ENCODE results near the gene AMPH. TPM values are rescaled to one million over a fixed set of nuclear protein-coding genes. Genes with fewer than 3 reads are reported as not detected.
A peak's percentile ranks its signal among the peaks of the same experiment; 100 is the strongest.

The AMPH gene
- polyA plus RNA-seq, 12 donors, result 6.4 to 12.6 (median 9.5) TPM; not detected in 1

DNA sequence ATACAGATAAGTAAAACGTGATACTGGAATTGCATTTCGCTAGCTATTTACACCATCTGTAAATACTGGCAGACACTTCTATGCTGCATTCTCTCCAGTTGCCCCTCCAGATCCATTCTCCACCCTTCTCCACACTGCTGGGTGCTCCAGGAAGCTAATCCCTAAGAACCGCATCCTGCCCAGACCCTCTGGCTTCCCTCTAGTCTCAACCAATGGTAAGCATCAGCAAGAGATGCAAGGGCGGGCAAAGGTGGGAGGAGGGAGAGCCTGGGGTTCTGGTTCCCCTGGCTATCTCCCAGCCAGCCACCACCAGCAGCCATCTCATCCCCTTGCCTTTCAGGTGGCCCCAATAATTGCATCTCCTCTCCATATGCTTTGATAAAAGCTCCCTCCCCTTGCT lies 84.4 kb downstream of the AMPH start:
- DNase-seq, result no peak

DNA sequence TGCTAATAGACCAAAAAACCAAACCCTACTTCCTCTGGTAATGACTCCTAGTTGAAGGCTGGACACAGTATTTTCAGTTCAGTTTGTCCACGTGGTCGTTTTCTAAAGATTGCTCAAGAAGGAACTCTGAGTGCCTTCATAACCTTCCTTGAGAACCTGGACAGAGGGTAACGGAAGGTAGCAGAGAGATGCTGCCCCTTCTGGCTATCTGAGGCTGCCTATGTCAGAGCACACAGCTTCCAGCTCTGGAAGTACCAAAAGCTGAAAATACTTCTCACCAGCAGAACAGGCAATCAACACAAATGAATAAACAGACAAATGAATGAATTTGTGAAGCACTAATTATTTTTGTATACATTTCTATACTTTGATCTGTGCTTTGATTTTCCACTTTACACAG lies 85.2 kb downstream of the AMPH start:
- no peak for DNase-seq

DNA sequence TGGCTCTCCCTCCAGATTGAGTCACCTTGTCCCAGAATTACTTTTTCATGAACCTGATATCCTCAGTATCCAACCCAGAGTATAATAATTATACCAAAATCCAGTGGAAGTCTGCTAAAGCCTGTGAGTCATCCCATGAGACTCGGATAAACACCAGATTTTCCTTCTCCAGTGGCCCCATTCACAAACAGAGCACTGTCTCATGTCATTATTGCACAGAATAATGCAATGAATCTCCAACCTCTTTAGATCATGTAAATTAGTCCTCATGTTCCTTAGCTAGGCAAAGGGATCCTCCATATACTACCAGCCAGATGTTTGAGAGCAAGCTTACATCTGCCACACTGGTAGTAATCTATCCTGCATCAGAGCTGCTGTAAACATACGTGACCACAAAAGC lies 89.0 kb downstream of the AMPH start:
- DNase-seq, result no peak

DNA sequence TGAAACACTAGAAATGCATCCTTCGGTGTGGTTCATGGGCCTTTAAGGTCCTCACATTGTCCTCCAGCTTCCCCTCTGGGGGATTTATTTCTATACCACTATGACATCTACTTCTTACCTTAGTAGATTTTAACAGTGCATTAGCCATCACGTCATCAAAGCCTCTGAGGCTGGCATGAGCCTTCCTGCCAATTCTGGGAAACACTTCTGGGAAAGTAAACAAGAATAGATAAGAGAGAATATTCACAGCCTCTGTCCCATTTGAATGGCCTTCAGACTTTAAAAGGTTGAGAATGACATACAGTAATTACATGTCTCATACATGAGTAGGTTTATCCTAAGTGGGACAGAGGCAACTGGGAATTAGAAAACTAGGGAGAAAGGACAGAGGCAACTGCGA lies 89.7 kb downstream of the AMPH start:
- DNase-seq, result no peak

DNA sequence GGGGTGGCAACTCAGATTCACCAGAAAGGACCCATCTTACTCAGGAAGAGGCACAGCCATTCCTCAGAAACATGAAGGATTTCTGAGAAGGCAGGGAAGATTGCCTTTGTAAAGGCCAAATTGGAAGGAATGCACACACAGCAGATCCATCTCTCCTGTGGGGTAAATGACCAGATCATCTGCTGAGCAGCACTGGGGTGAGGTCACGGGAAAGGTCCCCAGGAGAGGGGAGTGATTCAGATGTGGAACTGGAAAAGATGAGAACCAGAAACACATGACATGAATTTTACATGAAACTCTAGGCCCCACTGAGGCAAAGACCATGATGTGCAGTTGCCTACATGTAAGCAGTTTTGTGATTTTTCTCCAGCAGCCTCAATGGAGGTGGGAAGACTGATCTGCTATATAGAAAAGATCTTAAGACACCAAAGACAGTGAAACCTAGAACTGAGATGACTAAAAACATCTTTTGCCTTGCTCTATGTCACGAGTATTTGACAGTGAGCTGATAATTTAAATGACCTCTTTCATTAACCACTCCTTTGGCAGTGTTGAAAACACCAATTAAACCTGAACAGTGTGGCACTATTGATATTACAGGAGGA lies 91.6 kb downstream of the AMPH start:
- DNase-seq, result no peak

DNA sequence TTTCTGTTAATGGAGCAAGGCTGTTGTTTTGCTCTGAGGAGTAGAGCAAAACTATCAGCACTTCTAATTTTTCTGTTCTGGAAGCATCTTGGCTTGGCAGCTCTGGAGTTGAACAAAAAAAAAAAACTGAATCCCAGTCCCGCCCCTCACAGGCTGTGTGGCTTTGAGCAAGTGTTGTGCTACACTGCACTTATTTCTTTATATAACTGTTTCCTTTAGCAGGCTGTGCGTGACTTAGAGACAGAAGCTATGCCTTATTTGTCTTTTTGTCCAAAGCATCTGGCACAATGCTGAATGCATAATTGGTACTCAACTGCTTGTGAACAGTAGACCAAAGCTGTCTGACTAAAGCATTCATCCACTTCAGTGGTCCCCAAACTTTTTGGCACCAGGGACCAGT lies 96.1 kb downstream of the AMPH start:
- DNase-seq, result no peak

DNA sequence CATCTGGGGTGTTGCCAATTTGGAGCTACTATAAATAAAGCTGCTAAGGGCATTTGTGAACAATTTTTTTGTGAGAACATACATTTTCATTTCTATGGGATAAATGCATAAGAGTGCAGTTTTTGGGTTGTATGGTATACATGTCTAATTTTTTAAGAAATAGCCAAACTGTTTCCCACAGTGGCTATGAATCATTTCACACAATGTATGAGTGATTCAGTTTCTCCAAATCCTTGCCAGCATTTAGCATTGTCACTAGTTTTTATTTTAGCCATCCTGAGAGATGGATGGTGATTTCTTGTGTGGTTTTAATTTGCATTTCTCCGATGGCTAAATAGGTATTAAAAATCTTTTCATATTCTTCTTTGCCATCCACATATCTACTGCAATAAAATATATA lies 105.3 kb downstream of the AMPH start:
- no peak for DNase-seq

DNA sequence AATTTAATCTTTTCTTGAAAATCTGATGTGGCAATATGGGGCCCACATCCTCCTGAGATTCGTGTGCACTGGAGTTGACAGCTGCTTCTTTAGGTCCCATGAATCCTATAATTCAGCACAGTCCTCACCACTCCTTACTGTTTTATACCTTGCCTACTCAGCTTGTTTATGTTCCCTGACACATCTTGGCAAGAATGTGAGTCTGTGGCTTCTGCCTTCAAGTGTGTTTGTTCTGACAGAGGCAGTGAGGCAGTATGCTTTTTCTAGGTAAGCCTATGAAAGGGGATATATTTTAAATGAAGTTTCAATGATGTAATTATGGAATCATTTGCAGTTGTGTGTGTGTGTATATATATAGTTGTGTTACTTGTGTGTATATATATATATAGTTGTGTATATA lies 106.4 kb downstream of the AMPH start:
- DNase-seq, result no peak

DNA sequence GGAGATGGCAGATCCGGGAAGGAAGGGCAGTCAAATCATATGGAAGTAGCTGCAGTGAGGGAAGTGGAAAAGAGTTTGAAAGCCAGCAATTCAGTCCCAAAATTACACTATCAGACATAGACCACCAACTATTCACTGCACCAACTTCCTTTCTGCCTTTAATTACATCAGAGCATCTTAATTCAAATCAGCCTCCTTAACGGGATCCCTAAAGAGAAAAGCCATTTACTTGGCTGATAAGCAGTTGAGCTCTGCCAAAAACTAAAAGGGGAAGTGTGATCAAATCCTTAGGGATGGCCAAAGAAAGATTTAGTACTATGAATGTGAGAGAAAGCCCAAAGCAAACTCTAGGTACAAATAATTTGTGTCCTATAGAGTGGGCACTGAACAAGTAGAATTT lies 110.4 kb downstream of the AMPH start:
- no peak for DNase-seq

DNA sequence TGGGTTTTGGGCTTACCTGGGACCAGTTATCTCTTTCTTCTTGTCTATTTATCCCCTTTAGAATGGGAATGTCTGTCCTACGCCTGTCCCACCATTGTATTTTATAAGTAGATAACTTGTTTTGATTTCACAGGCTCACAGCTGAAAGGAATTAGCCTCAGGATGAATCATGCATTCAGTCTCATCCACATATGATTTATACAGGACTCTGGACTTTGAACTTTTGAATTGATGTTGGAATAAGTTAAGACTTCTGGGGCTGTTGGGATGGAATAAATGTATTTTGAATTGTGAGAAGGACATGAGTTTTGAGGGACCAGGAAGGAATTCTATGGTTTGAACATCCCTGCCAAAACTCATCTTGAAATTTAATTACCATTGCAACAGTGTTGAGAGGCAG lies 112.6 kb downstream of the AMPH start:
- DNase-seq, result no peak

DNA sequence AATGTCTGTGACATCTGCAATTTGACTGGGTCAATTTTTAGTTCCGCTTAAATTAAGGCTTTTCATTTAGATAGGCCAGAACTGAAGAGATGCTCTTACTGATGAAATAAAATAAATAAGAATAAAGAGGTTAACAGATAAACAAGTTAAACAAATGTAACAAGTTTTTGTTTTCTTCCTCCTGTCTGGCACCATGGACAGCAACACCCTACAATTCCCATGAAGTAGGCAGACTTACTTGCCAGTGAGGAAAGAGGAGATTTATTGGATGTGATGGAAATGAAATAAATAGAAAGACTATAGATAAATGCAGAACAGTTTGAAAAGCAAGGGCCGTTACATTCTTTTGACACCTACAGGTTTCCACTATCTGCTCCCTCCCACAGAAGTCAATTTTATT lies 118.5 kb downstream of the AMPH start:
- peak; percentile 5 for DNase-seq

DNA sequence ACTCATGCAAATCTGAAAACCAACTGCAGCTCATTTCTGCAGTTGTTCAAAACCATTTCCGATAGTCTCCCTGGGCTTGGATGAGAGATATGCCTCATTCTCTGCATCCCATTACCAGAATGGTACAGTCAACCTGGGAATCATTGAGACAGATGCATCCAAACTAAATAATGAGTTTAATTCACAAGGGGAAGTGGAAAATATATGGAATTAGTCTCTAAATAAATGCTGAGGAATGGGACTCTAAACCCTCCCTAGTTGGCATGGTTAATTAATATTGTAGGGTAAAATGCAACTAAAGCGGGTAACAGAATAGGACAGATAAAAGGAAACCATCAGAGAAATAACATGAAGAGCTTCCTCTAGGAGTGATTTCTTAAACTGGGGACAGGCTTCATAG lies 118.9 kb downstream of the AMPH start:
- no peak for DNase-seq

DNA sequence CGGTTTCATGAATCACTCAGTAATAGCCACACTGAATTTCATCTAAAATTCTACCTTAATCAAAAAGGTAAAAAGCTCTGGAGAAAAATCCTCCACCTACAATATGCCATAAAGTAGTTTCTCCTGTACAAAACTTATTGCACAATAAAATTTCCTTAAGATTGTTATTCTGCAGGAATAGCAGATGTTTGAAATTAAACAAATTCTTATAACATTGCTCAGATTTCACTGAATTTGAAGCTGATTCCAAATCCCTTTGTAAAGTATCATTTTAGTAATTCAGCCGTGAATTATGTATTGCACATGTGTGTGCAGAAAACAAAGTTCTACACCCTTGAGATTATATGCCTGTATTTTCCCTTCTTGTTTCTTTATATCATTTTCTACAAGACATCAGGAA lies 123.8 kb downstream of the AMPH start:
- DNase-seq, result peak; percentile 12

DNA sequence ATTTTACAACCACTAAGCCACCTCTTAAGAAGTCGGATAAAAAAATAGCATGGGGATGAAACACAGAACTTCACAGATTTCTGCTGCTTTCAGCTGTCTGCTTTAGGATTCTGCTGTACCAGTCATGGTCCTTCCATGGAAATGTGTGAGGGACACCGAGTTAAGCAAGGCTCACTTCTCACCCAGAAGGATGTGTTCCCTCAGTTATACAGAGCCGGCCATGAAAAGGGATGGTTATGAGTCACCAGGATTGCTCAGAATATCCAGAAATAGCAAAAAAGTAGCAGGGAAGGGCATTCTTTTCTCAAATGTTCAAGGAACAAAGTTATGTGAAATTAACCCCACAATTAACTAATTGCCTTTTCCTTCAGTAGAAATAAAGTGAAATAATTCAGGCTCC lies 124.4 kb downstream of the AMPH start:
- DNase-seq, result no peak

DNA sequence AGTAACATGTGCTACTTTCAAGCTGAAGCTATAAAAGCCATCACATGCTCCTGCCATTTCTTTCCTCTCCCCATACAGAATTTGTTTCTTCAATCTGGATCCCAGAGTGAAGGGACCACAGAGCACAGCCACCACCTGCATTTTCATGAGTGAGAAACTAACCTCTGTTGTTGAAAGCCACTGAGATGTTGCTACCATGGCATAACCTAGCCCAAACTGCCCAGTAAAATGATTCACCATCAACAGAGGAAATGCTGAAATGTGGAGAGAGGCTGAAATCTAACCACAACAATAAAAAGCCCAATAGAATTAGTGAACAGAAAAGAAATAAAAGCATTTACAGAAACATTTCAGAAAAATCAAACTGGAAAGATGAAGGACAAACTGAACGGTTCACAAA lies 125.2 kb downstream of the AMPH start:
- DNase-seq, result no peak

DNA sequence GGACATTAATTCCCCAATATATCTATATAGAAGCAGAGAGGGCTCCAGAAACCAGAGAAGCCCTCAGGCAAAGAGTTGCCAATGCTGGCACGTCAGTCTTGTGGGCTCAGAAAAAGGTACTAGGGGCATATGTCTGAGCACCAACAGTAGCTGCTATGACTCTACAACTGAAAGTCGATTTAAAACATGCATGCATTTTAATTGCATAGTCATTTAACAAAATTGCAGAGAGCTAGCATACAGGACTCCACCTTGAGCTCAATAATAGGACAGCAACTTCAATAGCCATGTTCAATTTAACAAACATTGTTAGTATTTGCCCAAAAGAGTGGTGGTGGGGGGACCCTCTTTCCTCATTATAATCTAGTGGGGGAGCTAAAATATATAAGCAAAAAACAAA lies 126.5 kb downstream of the AMPH start:
- no peak for DNase-seq

DNA sequence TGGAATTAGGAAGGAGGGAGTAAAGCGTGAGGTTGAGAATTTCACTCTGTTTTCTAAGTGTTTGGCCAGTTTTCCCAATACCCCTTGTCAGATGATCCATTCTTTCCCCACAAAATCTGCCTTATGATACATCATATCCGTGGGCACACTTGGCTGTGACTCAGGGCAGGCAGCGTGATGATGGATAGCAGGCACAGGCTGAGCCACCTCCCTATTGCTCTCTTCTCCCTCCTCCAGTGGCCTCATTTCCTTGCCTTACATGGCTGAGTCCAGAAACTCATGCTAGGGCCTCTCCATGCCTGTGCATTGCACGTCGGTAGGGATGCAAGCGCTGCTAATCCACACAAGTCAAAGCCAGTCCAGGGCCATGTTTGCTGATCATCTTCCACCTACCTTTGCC lies 128.3 kb downstream of the AMPH start:
- DNase-seq, result no peak

DNA sequence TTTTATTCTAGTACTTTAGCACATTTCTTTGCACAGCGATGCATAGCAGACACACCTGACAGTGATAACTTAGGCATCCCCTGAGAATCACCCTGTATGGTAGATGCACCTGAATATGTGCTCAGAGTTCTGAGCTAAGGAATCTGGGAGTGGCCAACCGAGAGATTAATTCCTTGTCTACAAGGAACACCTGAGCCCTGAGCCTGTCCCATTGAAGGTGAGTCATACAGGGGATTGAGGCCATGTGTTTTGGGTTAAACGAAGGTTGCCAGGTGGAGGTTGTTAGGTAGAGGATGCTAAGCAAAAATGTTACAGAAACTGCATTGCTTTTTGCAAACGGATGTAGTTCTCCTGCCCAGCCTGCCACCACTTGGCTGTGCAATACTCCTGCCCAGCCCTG lies 128.9 kb downstream of the AMPH start:
- no peak for DNase-seq

DNA sequence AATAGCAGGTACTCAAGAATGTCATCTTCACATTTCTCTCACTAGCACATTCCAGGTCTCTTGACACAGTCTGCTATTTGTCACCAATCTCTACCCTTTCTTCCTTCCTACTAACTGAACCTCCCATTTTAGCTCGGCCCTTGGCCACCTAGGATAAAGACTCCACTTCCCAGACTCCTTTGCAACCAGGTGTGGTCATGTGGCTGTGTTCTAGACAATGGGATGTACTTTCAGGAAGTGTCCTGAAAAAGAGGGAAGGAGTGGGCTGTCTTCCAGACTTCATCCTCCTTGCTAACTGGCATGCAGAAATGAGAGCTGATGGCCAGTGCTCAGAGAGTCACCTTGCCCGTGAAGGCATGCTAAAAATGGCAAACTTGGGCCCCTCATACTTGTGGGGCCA lies 139.2 kb downstream of the AMPH start:
- DNase-seq, result no peak

DNA sequence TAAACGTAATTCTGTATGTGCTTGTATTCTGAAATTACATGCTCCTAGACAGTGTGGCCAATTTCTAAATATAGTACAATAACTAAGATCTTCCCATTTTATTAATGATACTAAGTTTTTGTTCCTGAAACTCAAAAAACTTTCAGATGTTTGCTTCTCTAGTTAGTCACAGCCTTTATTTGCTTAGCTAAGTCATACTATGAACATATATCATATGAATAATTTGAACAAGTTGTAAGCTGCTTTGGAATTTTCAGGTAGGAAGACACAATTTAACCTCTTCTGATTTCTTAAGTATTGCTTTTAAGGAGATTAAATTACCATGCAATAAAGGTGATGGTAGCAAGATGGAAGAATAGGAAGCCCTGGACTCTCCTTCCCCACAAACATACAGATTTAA lies 148.7 kb downstream of the AMPH start:
- DNase-seq, result no peak

DNA sequence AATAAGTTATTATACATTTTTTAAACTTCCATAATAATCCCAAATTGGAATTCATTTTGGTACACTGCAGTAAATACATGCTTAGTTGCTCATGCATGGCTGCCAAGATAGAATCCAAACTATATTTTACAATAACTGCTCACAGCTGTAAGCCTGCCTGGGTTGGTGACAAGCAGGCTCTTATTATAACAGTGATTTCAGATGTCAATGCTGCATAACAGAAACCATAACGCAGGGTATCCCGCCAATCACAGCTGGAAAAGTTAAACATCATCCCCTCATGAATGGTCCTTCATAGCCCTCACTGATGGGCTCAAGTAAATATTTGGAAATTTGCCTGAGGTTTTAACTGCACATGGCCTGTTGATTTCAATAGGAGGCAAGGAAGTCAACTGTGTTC lies 149.8 kb downstream of the AMPH start:
- DNase-seq, result peak; percentile 51

DNA sequence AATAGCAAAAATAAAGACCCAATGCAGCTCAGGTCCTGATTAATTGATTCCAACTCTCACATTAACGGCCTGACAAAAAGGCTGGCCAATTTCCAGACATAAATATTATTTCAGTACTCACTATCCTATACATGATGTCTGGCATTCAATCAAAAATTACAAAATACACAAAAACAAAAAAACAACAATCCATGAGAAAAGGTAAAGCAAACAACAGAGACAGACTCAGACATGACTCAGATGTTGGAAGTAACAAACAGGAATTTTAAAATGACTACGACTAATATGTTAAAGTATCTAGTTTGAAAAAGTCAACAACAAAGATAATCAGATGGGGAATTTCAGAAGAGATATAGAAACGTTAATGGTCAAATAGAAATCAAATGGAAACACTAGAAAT lies 152.8 kb downstream of the AMPH start:
- no peak for DNase-seq

DNA sequence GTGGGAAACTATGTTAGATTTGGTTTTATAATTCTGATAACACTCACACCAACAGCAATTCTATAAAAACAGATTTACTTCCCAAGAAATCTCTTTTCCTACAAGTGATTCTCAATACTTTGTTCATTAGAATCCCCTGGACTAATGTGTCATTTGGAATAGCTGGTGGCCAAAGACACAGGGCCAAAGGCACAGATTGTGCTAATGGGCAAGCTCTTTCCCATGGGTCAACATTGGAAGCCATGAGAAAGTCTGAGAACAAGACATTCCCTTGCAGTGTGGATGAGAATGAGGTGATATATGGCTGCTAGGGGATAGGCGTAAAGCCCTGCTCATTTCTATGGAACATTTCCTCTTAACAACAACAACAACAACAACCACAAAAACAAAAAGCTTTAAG lies 153.8 kb downstream of the AMPH start:
- DNase-seq, result no peak

DNA sequence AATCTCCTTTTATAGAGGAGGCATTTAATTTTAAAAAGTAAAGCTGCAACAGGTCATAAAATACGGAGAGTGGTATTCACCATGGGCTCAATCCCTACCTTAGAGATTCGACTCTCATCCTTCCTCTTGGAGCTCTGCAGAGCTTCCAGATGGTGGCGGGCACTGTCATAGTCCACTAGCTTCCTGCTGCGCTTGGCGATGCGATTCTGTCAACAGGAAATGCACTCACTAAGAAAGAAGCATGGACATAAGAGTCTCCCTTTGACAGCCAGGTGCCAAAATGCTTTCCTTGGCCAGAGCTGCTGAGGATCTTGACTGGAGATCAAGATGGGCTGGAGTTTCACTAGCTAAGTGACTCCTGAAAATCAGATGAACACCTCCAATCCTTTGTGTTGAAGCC lies 154.4 kb downstream of the AMPH start:
- no peak for DNase-seq

DNA sequence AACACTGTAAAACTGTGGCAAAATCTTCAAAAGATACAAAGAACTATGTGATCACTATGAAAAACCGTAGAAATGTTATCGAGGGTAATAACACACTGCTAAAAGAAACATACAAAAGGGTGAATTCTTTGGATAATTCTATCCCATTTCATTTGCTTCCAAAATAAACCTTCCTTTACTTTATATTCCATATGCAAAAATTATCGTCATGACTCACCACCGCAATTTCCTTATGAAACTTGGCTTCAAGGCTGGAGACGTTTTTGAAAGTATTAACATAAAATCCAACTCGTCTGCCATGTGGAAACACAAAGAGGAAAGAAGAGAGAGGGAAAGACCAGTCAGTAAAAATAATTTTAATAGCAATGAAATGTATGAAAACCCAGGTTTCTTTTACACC lies 165.2 kb downstream of the AMPH start:
- DNase-seq, result peak; percentile 15
